Measurements from ENCODE around the gene KPNB1. TPM values are rescaled to one million over a fixed set of nuclear protein-coding genes. Genes with fewer than 3 reads are reported as not detected.

Gene KPNB1
- total and polyA plus RNA-seq, 2 of the 8 experiments (the other 6 are each of a cell fraction or from before 2014, with no cell fraction given) = 171 to 625 TPM

DNA sequence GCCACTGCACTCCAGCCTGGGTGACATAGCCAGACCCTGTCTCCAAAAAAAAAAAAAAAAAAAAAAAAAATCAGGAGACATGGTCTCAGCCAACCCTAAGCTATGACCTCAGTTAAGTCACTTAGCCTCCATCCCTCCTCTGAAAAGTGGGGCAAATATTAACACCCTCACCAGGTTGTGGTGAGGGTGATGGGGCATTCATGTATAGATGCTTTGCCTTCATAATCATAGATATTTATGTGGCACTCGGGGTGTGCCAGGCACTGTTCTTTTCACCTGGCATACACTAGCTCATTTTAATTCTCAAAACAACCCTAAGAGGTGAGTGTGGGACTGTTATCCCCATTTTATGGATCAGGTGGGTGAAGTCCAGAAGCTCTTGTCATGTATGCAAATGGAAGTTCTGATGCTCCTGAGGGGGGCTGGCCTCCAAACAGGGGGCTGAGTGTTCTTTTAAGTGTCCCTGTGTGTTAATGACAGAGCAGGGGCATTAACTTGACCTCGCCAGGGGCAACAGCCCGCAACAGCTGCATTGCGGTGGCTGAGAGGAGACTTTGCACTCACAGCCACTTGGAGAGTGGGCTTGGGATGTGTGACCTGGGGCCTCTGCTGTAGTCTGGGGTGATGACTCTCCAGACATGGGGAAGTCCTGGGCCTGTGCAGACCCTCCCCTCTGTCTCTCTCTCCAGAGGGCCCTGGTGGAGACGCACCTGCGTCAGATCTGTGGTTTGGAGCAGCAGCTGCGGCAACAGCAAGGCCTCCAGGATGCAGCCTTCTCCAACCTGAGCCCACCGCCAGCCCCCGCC lies 48.4 kb downstream of the KPNB1 start:
- DNase-seq (ENCODE audit: low read depth in 1 of 2, low spot score in 2 of 2) (no peak), FAIRE-seq (no peak)
- H2BK15ac ChIP-seq (ENCODE audit: low read length) = no peak overlapping the region
- no peak overlapping the region for H4K5ac ChIP-seq (ENCODE audit: insufficient read length, low read depth, low read length)
- no peak overlapping the region for H4K8ac ChIP-seq (ENCODE audit: extremely low read depth, insufficient read depth, low read length)
- H3K4ac ChIP-seq (replicated peaks; ENCODE audit: insufficient read length, low read depth, low read length) = no peak overlapping the region
- H3K4me1 ChIP-seq (replicated peaks in 1 of 4; ENCODE audit: control insufficient read depth in 3 of 4, insufficient read depth in 4 of 4, low read length in 3 of 4) = peaks cover 2 to 10% (median 8%) of the 10 kb centered on the region in 4 experiments
- H3K56ac ChIP-seq (replicated peaks; ENCODE audit: insufficient read length, low read depth, low read length) = no peak overlapping the region
- H3K4me2 ChIP-seq (ENCODE audit: insufficient read depth in 1 of 2, low read depth in 2 of 2, low read length in 2 of 2) = no peak overlapping the region
- H3K23me2 ChIP-seq (ENCODE audit: low read depth, low read length) = peaks cover 13% of the 10 kb centered on the region
- no peak overlapping the region for H2AK5ac ChIP-seq (ENCODE audit: low read depth, low read length)
- POLR2A ChIA-PET (ENCODE audit: partially characterized antibody) = interaction anchor here (0.8 to 41.8 kb wide), 3 partner anchors 8 to 36 kb away, joined by 3 to 1575 read pairs (median 3); partner anchors contain the start of gene KPNB1
- H3K36me3 ChIP-seq (ENCODE audit: control insufficient read depth in 2 of 4, insufficient read depth in 4 of 4, low read length in 3 of 4) = peaks cover 0 to 3% (median 0%) of the 10 kb centered on the region in 4 experiments; a peak in 1 of 8 replicates
- H3K9me3 ChIP-seq (ENCODE audit: insufficient read depth in 2 of 2, low read depth in 1 of 2, low read length in 1 of 2) = no peaks in the 10 kb centered on the region
- H4K20me1 ChIP-seq (replicated peaks in 1 of 2; ENCODE audit: control insufficient read depth in 1 of 2, insufficient read depth in 2 of 2, low read length in 2 of 2) = peaks cover 0 to 3% of the 10 kb centered on the region in 2 experiments
- H3K23ac ChIP-seq (ENCODE audit: insufficient read length) = no peak overlapping the region
- H3K27ac ChIP-seq (ENCODE audit: low read depth, low read length) = no peak overlapping the region
- no peak overlapping the region for H2AFZ ChIP-seq (ENCODE audit: low read length)
- no peaks in the 10 kb centered on the region; a peak in 1 of 7 replicates for H3K27me3 ChIP-seq (replicated peaks in 1 of 4; ENCODE audit: control insufficient read depth in 3 of 4, extremely low read depth in 1 of 4, insufficient read depth in 3 of 4, low read length in 3 of 4)
- H4K91ac ChIP-seq (replicated peaks; ENCODE audit: insufficient read length, low read length) = no peak overlapping the region
- no peak overlapping the region for H3K9ac ChIP-seq (replicated peaks in 1 of 4; ENCODE audit: extremely low read depth in 1 of 4, low read depth in 3 of 4, low read length in 3 of 4)
- no peak overlapping the region for H2BK12ac ChIP-seq (ENCODE audit: low read depth, low read length)
- CTCF ChIA-PET (ENCODE audit: partially characterized antibody) = interaction anchor here (0.6 to 19.8 kb wide), 13 partner anchors 9 to 399 kb away, joined by 3 to 441 read pairs (median 4); partner anchors contain the start of gene TBX21
- no peak overlapping the region for H3K4me3 ChIP-seq (ENCODE audit: extremely low read depth in 1 of 4, insufficient read depth in 2 of 4, low read depth in 3 of 4, low read length in 4 of 4)
- H2BK5ac ChIP-seq (ENCODE audit: low read depth, low read length) = no peak overlapping the region
- H3K79me2 ChIP-seq (ENCODE audit: control insufficient read depth in 1 of 2, insufficient read depth in 2 of 2, low read length in 2 of 2) = no peaks in the 10 kb centered on the region; a peak in 1 of 4 replicates
- WGBS, 2 experiments (ENCODE audit: extremely low coverage in 1 of 2, insufficient coverage in 1 of 2, insufficient read length in 1 of 2, insufficient replicate concordance in 2 of 2, low coverage in 1 of 2, low lambda C conversion rate in 2 of 2, missing lambda C conversion rate in 1 of 2) = 71% methylated on average over 9 of the region's 9 CpGs; no CpG with 5 or more reads in 1 of the 2 experiments
- no peak overlapping the region for H2BK20ac ChIP-seq (ENCODE audit: low read length)
- H3K14ac ChIP-seq (ENCODE audit: insufficient read length) = no peak overlapping the region
- H3K18ac ChIP-seq (ENCODE audit: extremely low read depth, low read length) = no peak overlapping the region
- H2BK120ac ChIP-seq (replicated peaks; ENCODE audit: low read depth, low read length) = no peak overlapping the region
- H3K79me1 ChIP-seq (ENCODE audit: low read depth, low read length) = no peaks in the 10 kb centered on the region; the same call in 1 of the 2 replicates
- no peak for TF ChIP-seq RAD21 (IDR thresholded peaks at IDR 0.05 in 1 of 2, conservative IDR thresholded peaks at IDR 0.05 in 1 of 2; ENCODE audit: low read depth in 2 of 2, low read length in 2 of 2)
- TF ChIP-seq SUZ12 (IDR thresholded peaks at IDR 0.05; ENCODE audit: low read length) = no peak
- TF ChIP-seq HDAC6 (IDR thresholded peaks at IDR 0.05; ENCODE audit: low read depth, low read length) = no peak
- TF ChIP-seq SIX5 (IDR thresholded peaks at IDR 0.05; ENCODE audit: low read depth, low read length) = no peak
- no peak for TF ChIP-seq SRF (IDR thresholded peaks at IDR 0.05; ENCODE audit: low read depth, low read length)
- no peak for TF ChIP-seq NRF1 (IDR thresholded peaks at IDR 0.05; ENCODE audit: low read depth, low read length)
- TF ChIP-seq SP1 (IDR thresholded peaks at IDR 0.05; ENCODE audit: low read depth, low read length) = no peak
- TF ChIP-seq BRCA1 (IDR thresholded peaks at IDR 0.05; ENCODE audit: low read depth, low read length) = no peak
- TF ChIP-seq, protein P1, sequence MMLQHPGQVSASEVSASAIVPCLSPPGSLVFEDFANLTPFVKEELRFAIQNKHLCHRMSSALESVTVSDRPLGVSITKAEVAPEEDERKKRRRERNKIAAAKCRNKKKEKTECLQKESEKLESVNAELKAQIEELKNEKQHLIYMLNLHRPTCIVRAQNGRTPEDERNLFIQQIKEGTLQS (IDR thresholded peaks at IDR 0.05; ENCODE audit: insufficient read depth, low read depth, low read length) = no peak
- no peak for TF ChIP-seq SIRT6 (IDR thresholded peaks at IDR 0.05; ENCODE audit: low read length)
- TF ChIP-seq JUND (IDR thresholded peaks at IDR 0.05; ENCODE audit: low read length) = no peak
- TF ChIP-seq MAFK (IDR thresholded peaks at IDR 0.05; ENCODE audit: low read depth, low read length) = no peak
